RWPE2 (cell line): ENCODE results near the gene SCARF1.
"Not testable (repeated sequence)": the region's sequence is repeated elsewhere in the genome, so short reads cannot be mapped to it uniquely, and the experiment has no call there.

Experiments used
- ATAC-seq: fragments of 200-7000 bp; cut with Tn5 transposase; 3 replicates; pipeline ENCODE4 v1.9.1; 2021; ENCODE audit warnings: low read depth
- DNase-seq: peaks from one replicate; pipeline ENCODE4 v3.0.0-alpha.2; 2020; ENCODE audit warnings: low spot score
- H3K27ac ChIP-seq: fragments of 450-650 bp; 2 replicates; pipeline ENCODE4 v1.5.1; 2017; ENCODE audit warnings: mild to moderate bottlenecking; ENCODE audit not compliant: poor library complexity, severe bottlenecking
- H3K27me3 ChIP-seq: fragments of 250-450 bp; sonication (Bioruptor Pico); 2 replicates; pipeline ENCODE4 v1.5.1; 2021; ENCODE audit warnings: mild to moderate bottlenecking, moderate library complexity; ENCODE audit not compliant: insufficient read depth, poor library complexity, severe bottlenecking
- H3K36me3 ChIP-seq: fragments of 250-450 bp; sonication (Bioruptor Pico); 2 replicates; pipeline ENCODE4 v1.5.1; 2020; ENCODE audit warnings: low read depth, mild to moderate bottlenecking, moderate library complexity
- H3K4me1 ChIP-seq: fragments of 250-450 bp; sonication (Bioruptor Pico); 2 replicates; pipeline ENCODE4 v1.5.1; 2021; ENCODE audit warnings: mild to moderate bottlenecking, moderate library complexity; ENCODE audit not compliant: insufficient read depth, poor library complexity, severe bottlenecking
- H3K4me3 ChIP-seq: fragments of 250-450 bp; sonication (Bioruptor Pico); 2 replicates; pipeline ENCODE4 v1.5.1; 2021; ENCODE audit warnings: mild to moderate bottlenecking, moderate library complexity; ENCODE audit not compliant: severe bottlenecking
- H3K9me3 ChIP-seq: fragments of 250-450 bp; sonication (Bioruptor Pico); 2 replicates; pipeline ENCODE4 v1.5.1; 2021; ENCODE audit warnings: mild to moderate bottlenecking, moderate library complexity; ENCODE audit not compliant: severe bottlenecking
- TF ChIP-seq, protein P1 (sequence below): fragments of 450-650 bp; IDR thresholded peaks from one replicate; pipeline ENCODE4 v1.5.1; 2017; ENCODE audit warnings: mild to moderate bottlenecking, moderate library complexity; ENCODE audit not compliant: poor library complexity, severe bottlenecking

The SCARF1 gene

GRCh38 chr17:1661045-1661444 lies 15.5 kb upstream of the SCARF1 start:
- Histone ChIP-seq H3K36me3 (peaks cover 89% of the 10 kb centered on the region), H3K9me3 (no peaks in the 10 kb centered on the region), H3K4me1 (no peaks in the 10 kb centered on the region), H3K4me3 (no peak overlapping the region), H3K27ac (no peak overlapping the region), H3K27me3 (no peaks in the 10 kb centered on the region)
- no peak for ATAC-seq
- TF ChIP-seq, protein P1, sequence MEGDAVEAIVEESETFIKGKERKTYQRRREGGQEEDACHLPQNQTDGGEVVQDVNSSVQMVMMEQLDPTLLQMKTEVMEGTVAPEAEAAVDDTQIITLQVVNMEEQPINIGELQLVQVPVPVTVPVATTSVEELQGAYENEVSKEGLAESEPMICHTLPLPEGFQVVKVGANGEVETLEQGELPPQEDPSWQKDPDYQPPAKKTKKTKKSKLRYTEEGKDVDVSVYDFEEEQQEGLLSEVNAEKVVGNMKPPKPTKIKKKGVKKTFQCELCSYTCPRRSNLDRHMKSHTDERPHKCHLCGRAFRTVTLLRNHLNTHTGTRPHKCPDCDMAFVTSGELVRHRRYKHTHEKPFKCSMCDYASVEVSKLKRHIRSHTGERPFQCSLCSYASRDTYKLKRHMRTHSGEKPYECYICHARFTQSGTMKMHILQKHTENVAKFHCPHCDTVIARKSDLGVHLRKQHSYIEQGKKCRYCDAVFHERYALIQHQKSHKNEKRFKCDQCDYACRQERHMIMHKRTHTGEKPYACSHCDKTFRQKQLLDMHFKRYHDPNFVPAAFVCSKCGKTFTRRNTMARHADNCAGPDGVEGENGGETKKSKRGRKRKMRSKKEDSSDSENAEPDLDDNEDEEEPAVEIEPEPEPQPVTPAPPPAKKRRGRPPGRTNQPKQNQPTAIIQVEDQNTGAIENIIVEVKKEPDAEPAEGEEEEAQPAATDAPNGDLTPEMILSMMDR: no peak
- DNase-seq: no peak

GRCh38 chr17:1658100-1658499 lies 12.6 kb upstream of the SCARF1 start:
- H3K27me3 ChIP-seq: no peaks in the 10 kb centered on the region
- DNase-seq (no peak), ATAC-seq (no peak)
- H3K4me1 ChIP-seq: no peaks in the 10 kb centered on the region
- no peaks in the 10 kb centered on the region for H3K9me3 ChIP-seq
- TF ChIP-seq, protein P1: no peak
- peaks cover 100% of the 10 kb centered on the region for H3K36me3 ChIP-seq
- no peak overlapping the region for H3K4me3 ChIP-seq
- H3K27ac ChIP-seq: no peak overlapping the region

DNA sequence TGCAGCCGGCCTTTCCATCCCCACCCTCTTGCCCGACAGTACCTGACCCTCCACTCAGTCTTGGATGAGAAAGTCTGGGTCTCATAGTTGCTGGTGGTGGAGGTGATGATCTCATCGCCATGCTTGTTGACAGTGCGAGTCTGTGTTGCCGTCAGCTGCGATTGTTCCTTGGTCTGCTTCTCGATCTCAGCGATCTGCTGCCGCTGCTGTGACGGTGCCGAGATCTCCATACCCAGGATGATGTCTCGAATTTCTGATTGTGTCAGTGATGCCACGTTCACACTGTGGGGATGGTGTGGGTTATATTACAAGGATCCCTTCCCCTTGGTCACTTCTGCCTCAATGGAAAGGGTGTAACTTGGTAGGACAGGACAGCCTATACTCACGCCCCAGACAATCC lies 8.2 kb upstream of the SCARF1 start:
- Histone ChIP-seq H3K4me1 (no peaks in the 10 kb centered on the region), H3K4me3 (no peak overlapping the region), H3K27ac (no peak overlapping the region), H3K9me3 (no peaks in the 10 kb centered on the region), H3K27me3 (no peaks in the 10 kb centered on the region), H3K36me3 (peaks cover 82% of the 10 kb centered on the region)
- DNase-seq (no peak), ATAC-seq (no peak)
- TF ChIP-seq, protein P1: no peak

DNA sequence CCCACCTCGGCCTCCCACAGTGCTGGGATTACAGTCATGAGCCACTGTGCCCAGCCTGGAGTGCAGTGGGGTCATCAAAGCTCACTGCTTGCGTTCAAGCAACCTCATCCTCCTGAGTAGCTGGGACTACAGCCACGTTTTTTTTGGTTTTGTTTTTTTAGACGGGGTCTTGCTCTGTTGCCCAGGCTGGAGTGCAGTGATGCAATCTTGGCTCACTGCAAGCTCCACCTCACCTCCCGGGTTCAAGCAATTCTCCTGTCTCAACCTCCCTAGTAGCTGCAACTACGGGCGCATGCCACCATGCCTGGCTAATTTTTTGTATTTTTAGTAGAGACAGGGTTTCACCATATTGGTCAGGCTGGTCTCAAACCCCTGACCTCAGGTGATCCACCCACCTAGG lies 7.3 kb upstream of the SCARF1 start:
- ATAC-seq, H3K4me1 ChIP-seq, H3K27ac ChIP-seq, H3K4me3 ChIP-seq, H3K27me3 ChIP-seq, H3K9me3 ChIP-seq, DNase-seq: not testable (repeated sequence)
- H3K36me3 ChIP-seq: peaks cover 72% of the 10 kb centered on the region

DNA sequence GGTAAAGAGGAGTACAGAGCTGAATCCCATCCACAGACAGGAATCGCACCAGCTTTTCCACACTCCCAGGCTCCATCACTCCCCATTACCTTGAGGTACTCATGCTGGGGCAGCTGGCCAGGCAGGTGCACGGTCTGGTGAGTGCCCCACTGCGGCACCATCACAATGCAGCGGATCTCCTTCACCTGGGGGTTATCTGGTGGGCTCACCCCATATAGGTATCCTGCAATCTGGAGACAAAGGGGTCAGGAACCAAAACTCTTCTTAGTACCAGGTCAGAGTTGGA lies 6.0 kb upstream of the SCARF1 start:
- TF ChIP-seq, protein P1: no peak
- Histone ChIP-seq H3K27ac (no peak overlapping the region), H3K36me3 (peaks cover 59% of the 10 kb centered on the region), H3K27me3 (no peaks in the 10 kb centered on the region), H3K9me3 (no peaks in the 10 kb centered on the region), H3K4me3 (no peak overlapping the region), H3K4me1 (no peaks in the 10 kb centered on the region)
- ATAC-seq: no peak
- DNase-seq: no peak
